Amniotic epithelial cell (primary cell): Measurements from ENCODE around the gene DPYD.

Experiments used
- DNase-seq: peaks from one replicate; pipeline ENCODE4 v3.0.0-alpha.2; 2010; ENCODE audit warnings: low read depth

The DPYD gene

DNA sequence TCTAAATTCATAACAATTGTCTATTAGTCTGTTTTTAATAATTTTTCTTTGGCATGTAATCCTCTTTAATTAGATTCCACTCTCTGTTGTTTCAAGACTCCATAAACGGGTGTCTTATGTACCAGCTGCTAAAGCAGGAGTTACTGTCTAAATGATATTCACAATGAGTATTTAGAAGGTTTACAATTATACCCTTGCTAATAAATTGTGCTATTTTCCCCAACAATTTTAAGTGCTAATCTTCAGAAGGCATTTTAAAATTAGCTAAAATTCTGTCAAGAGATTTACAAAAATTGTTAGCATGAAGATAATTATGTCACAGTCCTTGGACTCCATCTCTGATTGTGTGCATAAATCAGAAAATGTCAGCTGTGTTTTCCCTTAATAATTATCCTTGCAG lies 83.7 kb downstream of the DPYD start:
- DNase-seq: no peak

DNA sequence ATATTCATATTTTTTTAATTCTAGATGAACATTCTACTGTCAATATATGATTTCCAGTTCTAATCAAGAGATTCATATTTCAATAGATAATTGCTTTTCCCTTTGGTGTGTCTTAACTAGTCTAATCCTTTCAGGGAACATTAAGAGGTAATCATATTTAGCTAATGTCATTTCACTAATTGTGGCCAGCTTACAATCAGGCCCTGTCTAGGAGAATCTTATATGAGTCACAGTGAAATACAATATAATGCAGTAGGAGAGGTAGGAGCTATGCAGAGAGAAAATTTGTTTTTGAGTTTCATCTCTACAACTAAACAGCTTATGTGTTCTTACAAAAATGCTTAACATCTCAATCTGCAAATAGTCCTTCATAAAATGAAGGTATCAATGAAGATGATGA lies 85.9 kb downstream of the DPYD start:
- DNase-seq: no peak

DNA sequence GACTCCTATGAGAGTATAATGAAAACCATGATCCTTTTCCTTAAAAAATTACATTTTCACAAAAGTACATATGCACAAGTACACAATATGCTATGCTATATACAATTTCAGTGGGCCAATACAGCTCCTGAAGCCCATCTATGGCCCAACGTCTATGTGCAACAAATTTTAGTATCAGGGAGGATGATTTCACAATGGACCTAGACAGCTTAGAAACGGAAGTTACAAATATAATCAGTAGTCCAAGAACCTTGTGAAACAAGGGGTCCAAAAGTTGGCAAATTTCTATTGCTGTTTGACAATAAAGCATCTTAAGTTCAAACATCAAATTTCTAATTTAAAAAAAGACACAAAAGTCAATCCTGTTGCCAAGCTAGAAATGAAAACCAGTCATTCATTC lies 87.0 kb downstream of the DPYD start:
- no peak for DNase-seq

DNA sequence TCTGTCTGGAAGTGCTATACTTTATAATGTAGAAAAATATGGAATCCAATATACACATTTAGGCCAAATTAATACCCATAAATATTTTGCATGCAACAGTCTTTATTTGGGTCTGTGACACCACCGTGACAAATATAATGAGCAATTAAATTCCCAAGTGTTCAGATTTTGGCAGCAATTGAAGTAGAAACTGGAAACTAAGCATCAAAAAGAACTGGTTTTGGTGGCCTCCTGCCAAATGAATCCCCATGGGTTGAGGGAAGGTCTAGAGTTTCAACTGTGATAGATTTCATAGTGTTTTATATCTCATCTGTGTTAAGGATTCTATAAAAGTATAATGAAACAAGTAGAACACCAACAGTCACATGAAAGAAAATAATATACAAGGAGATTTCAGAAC lies 88.4 kb downstream of the DPYD start:
- no peak for DNase-seq

DNA sequence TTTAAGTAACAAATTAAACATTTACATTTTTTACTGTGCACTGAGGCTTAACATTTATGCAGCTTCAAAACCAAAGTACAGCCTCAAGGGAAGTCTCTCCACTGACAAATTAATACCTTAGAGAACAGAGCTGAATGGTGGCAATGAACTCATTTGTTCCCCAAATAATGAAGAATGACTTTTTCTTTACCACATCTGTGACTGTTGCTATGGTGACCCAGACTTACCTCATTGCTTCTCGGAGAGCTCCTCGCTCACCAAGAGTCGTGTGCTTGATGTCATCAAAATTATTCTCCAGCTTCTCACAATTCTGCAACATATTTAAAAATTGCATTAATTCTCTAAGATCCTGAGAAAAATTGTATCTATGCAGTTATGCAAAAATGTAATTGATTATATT lies 92.9 kb downstream of the DPYD start:
- DNase-seq: no peak

DNA sequence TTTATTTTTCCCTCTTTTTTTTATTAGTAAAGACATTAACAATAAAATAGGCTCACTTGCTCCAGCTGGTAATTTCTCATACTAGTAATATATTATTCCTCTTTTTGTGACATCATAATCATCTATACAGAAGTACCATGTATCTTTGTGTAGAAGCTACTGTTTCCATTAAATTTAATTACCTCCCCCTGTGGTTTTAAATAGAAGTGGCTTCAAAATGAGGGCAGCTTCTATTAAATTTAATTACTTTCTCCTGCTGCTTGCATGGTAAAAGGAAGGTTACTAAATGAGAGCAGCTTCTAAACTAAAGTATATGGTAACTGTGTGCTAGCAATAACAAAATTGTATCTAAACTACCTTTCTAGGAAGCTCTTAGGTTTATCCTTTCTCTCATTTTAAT lies 94.0 kb downstream of the DPYD start:
- DNase-seq: no peak

DNA sequence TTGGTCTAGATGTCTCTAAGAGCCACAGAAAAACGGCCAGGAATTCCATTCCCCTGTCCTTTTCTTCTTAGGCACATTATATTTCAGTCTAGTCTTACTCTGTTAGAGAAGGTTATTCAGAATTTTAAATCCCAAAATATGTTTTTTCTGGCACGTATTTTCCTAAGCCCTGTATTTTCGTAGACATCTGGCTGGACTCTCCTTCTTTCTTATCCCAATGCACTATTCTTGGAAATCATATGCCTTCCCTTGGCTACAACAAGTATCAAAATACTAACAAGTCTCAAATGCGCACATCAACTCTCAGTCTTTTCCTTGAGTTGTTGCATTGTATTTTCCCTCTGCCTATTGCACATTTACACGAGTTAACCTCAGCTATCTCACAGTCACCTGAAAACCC lies 96.2 kb downstream of the DPYD start:
- no peak for DNase-seq

DNA sequence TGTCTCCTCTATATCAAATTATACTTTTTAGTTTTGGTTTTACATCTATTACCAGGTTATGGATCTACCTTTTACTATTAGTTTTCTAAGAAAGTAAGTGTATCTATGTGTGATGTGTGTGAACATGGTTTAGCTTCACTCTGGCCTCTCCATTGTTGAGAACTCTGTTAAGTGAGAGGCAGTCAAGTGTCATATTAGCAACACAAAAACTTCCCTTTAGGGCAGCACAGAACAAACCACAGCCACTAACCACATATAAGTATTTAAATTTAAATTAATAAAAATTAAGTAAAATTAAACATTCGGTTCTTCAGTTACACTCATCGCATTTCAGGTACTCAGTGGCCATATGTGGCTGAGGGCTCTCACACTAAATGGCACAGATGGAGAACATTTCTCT lies 96.6 kb downstream of the DPYD start:
- DNase-seq: no peak

DNA sequence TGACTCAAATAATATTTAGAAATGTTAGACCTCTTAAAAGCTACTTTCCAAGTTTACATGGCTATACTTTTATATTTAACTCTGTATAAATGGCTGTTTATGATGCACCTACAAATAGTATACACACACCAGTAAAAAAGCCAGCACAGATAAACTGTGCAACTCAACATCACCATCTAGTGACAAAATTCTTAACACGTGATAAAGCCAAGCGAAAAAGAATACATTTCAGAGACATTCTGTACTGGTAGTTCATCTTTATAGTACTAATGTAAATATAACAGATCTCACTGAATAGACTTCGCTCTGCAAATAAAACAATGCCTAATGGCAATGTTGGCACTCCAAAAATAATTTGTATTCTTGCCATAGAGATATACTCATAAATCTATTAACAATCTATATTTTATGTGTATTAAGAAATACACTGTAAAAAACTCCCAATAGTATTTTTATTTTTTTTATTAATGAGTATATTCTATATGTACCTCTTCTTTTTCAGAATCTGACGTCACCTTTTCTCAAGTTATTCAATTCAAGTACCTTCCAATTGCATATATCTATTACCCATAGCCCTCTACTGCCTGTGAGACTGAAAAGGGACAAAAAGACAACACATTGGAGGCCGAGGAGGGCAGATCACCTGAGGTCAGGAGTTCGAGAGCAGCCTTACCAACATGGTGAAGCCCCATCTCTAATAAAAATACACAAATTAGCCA lies 100.2 kb downstream of the DPYD start:
- peak; percentile 45 for DNase-seq

DNA sequence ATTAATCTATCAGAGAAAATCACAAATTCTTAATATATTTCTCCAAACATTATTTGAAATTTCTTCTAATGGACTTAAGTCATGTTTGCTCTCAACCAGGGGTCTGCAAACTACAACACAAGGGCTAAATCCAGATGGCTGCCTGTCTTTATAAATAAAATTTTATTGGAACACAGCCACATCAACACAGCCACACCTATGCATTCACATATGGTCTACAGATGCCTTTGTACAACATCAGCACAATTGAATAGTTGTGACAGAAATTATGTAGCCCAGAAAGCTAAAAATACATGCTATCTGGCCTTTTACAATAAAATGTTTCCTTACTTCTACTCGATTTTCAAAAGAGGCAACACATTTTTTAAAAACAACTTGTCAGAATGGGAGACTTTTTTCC lies 103.9 kb downstream of the DPYD start:
- DNase-seq: no peak

DNA sequence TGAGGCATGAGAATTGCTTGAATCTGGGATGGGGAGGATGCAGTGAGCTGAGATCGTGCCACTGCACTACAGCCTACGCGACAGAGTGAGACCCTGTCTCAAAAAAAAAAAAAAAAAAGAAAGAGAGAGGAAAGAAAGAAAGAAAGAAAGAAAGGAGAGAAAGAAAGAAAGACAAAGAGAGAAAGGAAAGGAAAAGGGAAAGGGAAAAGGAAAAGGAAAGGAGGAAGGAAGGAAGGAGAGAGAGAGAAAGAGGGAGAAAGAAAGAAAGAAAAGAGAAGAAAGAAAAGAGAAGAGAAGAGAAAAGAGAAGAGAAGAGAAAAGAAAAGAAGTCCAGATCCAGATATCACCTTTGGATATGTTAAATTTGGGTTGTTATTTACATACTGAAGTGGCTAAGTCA lies 106.0 kb downstream of the DPYD start:
- no peak for DNase-seq

DNA sequence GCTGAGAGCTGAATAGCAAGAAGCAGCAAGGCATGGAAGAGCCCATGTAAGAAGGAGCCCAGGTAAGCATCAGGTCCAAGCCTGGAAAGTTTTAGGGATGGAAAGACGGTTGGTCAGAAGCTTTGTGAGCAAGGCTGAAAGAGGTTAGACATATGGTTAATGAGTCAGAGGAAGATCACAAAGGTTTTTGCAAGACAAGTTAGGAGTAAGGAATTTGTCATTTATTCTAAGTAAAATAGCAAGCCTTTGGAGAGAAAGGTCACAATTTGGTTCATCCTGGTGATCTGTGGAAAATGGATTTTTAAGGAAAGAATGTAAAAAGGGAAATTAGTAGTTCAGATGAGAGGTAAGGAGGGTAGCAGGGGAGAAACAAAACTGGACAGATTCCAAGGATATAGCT lies 106.7 kb downstream of the DPYD start:
- peak; percentile 29 for DNase-seq

DNA sequence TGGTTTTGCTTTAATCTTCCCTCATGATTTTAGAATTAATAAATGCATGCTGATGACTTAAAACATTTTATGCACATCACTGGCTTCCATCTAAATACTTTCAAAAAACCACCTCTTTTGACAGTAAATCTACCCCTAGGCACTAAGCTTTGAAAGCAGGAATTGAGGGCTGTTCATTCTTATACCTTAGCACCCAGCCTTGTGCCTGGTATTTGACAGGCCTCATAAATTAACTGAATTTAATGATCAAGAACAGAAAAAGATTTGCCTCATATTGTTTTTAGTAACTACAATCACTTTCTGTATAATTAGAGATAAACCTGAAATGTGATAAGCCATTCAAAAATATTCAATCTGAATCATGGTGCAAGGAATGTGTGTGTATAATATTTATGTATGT lies 108.8 kb downstream of the DPYD start:
- DNase-seq: no peak

DNA sequence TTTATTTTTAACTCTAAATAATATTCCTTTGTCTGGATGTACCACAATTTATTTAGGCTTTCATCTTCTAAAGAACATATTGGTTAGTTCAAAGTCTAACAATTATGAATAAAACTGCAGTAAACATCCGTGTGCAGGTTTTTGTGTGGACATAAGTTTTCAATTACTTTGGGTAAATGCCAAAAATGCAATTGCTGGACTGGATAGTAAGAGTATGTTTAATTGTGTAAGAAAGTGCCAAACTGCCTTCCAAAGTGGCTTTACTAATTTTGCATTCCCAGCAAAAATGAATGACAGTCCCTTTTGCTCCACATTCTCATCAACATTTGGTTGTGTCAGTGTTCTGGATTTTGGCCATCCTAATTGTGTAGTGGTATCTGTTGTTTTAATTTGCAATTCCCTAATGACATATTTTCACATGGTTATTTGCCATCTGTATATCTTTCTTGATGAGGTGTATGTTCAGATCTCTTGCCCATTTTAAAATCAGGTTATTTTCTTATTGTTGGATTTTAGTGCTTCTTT lies 113.8 kb downstream of the DPYD start:
- DNase-seq: no peak

DNA sequence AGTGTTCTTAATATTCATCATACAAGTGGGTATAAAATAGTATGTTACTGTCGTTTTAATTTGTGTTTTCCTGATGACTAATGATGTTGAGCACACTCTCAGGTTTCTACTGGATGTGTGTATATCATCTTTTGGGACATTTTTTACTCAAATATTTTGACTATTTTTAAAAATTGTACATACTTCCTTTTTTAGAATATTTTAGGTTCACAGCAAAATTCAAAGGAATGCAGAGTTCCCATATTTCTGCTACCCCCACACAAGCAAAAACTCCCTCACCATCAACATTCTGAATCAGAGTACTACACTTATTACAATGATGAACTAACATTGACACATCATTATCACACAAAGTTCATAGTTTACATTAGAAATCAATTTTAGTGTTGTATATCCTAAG lies 114.5 kb downstream of the DPYD start:
- DNase-seq: no peak

DNA sequence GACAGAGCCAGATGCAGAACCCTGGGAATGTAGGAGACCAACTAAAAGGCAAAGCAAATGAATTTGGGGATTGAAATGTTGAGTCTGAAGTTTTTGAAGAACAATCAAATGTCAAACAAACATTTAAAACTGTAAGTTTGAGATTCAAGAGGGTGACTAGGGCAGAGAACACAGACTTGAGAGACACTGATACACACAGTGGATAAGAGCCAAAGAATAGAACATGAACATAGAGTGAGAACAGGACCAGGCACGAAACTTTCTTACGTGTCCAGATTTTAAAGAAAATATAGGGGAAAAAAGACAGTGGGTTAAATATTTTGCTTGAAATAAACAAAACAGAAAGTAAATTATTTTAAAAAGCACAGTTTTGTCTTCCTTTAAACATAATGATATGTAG lies 115.7 kb downstream of the DPYD start:
- DNase-seq: no peak

DNA sequence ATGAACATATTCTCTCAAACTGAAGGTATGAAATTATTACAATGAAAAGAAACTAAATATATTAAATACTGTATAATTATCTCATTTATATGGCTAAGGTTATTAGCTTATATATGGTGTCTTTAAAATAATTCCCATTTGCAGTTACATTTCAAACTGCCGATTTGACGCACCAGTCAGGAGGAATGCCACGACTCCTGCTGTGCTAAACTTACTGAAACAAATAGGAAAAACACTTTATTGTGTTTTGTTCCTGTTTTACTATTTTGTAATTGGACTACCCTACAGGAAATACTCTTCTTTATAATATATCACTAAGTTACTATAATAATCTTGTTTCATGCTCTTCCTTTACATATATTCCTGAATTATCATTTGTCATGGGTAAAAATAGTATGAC lies 117.8 kb downstream of the DPYD start:
- DNase-seq: no peak

DNA sequence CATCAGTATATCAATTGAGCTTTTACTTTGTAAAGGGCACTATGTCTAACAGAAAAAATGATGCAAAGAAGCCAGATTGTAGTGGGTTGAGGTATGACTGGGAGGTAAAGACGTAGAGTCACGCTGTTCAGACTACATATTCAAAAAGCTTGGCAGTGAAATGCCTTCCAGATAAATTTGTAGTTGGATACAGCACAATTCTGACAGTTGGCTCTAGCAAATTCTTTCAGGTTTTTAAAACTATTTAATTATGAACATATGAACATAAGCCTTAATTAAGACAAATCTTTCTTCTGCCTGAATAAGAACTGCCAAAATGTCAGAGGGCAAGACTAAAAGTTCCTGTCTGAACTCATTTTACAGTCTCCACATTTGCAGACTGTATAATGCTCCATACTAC lies 118.8 kb downstream of the DPYD start:
- no peak for DNase-seq

DNA sequence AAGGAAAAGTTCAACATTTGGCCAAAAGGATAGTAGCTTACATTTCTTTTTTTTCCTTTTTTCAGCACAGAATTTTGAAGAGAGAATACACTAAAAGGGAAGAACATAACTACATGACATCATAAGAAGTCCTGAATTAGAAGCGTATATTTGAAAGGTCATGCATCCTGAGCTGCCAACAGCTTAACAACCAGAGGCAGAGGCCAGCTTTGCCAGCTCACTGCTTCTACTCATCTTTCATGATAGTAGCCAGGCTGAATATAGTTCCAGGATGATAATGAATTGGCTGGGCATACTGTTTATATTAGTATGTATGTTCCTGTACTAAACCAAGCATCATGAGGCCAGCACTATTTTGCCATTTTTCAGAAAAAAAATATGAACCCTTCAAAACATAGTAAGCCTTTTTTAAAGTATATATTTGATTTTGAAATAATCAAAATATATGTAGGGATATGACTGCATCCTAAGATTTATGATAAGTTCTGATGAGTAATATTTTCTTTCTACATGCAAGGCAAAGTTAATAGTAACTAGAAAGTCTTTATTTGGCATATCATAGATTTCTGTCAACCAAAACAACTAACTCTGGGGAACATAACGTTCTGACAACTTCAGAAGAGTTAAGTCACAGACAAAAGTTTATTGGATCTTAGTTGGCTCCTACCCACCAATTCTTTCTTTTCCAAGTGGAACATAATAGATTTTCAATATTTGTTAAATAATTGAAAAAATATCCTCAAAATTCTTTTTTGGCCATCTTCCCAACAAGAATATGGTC lies 123.2 kb downstream of the DPYD start:
- peak; percentile 65 for DNase-seq

DNA sequence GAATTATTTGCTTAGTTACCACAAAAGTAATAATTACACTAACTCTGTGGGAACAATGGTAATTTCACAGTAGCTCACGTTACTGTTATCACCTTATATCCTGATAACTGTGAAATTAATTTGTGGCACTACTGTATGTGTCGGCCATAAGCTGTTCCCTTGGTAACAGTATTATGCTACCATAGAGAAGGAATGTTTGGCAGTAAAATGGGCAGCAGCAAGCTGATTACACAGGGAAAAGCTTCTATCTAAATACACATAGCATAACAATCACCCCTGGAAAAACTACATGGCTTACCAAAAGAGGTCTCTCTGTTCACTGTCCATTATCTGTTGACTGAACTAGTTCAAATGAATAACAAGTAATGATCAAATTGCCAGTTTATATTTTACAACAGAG lies 124.1 kb downstream of the DPYD start:
- DNase-seq: peak; percentile 56

DNA sequence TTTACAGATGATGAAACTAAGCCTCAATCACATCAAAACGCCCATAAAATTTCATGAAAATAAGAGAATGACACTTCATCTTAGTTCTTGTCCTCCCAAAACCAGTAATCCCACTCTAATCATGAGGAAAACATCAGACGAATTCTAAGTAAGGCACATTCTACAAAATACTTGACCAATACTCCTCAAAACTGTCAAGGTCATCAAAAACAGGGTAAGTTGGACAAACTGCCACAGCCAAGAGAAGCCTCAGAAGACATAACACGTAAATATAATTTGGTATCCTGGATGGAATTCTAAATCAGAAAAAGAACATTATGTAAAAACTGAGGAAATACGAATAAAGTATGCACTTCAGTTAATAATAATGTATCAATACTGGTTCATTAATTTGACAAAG lies 128.2 kb downstream of the DPYD start:
- DNase-seq: no peak

DNA sequence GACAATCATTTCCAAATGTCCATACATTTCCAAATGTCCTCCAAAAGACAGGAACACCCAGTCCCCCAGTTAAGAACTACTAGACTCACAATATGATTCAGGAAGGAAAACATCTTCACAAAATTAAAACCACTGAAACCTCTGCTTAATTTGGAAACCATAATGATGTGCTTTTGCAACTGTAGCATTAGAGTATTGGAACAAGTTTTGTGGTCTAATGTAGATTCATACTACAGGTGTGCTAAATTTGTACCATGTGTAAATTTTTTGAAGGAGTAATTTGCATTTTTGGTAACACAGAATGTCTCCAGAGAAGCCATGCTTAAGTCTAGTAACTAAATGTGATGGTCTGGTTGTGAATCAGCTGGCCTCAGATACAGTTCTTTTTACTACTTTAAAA lies 129.6 kb downstream of the DPYD start:
- no peak for DNase-seq

DNA sequence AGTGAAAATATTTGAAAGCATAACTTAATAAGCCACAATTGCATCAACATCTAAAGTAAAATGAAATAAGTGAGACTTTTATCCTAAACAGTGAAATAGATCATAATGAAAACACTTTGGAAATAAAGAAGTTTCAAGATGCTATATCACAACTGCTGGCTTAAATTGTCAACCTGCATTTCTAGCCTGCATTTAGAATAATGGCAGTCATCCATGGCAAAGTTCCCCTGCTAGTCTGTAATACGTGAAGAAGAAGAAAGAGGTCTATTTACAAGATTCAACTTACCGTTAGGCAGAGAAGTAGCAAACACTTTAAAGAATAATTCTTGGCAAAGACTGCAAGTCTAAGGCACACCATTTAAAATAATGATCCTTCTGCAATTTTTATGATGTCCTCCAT lies 133.6 kb downstream of the DPYD start:
- DNase-seq: no peak

DNA sequence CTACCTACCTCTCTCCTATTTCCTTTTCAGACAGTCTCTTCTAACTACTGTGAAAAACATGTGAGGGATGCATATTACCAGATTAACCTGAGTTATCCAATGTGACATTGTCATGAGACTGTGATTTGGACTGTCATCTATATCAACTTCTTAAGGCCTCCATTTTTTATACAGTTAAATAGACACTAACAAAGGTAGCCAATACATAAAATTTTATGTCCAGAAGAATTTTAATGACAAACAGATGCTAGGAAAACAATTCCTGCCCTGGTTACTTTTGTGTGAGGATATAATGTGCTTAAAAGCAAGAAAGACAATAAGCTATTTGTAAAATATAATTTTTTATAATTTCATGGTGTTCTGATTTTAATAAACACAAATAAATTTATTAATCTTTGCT lies 136.2 kb downstream of the DPYD start:
- no peak for DNase-seq
